NCI-H2227 treated with DMSO at 0.1 percent for 48 hours (cell line): ENCODE measurements around the gene F10.
"Not testable (repeated sequence)": the region's sequence is repeated elsewhere in the genome, so short reads cannot be mapped to it uniquely, and the experiment has no call there.

Source experiments
- DNase-seq: peaks from one replicate; lab custom pipeline; 2025; lab: John Stamatoyannopoulos, UW

The F10 gene

GRCh38 chr13:113153810-113154748 lies 31.5 kb downstream of the F10 start:
- peak; percentile 4 for DNase-seq

- no peak for DNase-seq
Measured at GRCh38 chr13:113155201-113155600, 32.6 kb downstream of the F10 start.

DNA sequence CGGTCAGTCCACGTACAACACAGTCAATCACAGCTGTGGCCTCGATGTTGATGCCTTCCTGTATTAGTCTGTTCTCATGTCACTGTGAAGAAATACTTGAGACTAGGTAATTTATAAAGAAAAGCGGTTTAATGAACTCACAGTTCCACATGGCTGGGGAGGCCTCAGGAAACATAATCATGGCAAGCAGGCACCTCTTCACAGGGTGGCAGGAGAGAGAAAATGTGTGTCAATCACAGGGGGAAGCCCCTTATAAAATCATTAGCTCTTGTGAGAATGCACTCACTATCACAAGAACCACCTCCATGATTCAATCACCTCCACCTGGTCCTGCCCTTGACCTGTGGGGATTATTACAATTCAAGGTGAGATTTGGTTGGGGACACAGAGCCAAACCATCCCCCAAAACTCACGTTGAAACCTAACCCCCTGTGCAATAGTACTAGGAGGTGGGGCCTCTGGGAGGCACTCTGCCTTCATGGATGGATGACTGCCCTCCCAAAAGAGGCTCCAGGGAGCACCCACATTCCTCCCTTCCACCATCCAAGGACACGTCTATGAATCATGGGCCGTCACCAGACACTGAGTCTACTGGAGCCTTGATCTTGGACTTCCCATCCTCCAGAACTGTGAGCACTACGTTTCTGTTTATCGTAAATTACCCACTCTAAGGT lies 33.5 kb downstream of the F10 start:
- DNase-seq = no peak

DNA sequence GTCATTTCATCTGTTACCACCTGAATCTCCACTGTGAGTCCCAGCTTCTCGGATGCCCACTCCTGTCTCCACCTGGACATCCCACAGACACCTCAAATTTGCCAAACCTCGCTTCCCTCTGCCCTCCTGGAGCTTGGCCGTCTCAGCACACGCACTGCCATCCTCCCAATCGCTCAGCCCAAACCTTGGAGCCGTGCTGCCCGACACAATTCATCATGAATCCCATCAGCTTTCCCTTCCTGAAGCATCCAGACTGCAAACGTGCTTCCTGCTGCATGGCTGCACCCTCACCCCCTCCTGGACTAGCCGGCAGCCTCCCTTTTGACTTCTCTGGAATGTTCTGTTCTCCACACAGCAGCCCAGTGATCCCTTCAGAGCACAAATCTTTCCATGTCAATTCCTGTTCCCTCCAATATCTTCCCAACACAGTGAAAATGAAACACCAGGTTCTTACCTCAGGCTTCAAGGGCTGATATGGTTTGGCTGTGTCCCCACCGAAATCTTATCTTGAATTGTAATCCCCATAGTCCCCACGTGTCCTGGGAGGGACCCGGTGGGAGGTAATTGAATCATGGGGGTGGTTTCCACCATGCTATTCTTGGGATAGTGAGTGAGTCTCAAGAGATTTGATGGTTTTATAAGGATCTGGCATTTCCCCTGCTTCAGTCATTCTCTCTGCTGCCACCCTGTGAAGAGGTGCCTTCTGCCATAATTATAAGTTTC lies 34.8 kb downstream of the F10 start:
- no peak for DNase-seq

DNA sequence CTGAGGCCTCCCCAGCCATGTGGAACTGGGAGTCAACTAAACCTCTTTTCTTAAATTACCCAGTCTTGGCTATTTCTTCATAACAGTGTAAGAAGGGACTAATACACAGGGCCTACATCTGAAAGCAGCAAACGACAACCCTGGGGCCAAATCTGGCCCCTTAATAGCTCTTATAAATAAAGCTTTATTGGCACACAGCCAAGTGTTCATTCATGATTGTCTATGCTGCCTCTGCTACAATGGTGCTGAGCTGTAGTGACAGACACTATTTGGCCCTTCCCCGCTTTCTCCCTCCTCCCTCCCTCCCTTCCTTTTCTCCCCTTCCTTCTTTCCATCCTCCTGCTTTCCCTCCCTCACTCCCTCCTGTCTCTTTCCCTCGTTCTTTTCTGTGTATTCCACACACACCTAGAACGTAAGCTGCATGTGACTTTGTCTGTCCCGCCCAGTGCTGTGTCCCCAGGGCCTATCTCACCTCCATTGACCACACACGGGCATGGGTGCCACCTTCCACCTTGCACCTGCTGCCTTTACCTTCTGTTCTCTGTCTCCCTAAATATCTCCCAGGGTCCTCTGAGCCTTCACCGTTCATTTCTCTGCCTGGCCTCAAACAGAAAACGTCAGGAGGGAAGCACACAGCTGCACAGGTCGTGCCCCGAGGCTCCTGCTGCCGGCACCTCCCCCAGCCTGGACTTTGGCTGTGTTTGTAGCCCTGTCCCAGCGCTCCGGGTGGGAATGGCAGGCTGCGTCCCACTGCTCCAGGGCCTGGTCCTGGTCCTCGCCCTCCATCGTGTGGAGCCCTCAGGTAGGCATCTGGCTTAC lies 35.5 kb downstream of the F10 start, which contains the start of gene PROZ:
Gene PROZ, plus strand, starts transcription at position 720 of the 819 bp plus-strand sequence. Its CDS starts 13 bp downstream, at position 733.
- DNase-seq = no peak

DNA sequence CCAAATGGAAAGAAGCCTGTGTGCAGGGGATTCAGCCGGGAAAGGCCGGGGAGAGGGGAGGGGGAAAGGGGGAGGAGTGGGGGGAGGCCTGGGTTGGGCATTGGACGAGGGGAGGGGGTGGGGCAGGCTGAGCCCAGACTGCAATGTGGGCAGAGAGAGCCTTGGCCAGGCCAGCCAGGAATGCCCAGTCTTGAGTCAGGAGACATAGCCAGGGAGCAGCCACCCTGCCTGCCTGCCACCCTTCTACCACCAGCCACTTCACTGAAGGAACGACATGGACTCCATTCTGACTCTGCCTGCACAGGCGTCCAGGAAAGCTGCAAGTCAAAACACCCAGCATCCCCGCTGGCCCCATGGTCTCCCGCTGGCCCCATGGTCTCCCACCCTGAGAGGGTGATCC lies 36.3 kb downstream of the F10 start:
- DNase-seq = no peak

GRCh38 chr13:113159701-113160100 lies 37.1 kb downstream of the F10 start:
- no peak for DNase-seq

GRCh38 chr13:113160983-113161382 lies 38.4 kb downstream of the F10 start:
- DNase-seq = no peak

GRCh38 chr13:113161433-113161832 lies 38.8 kb downstream of the F10 start:
- no peak for DNase-seq

DNA sequence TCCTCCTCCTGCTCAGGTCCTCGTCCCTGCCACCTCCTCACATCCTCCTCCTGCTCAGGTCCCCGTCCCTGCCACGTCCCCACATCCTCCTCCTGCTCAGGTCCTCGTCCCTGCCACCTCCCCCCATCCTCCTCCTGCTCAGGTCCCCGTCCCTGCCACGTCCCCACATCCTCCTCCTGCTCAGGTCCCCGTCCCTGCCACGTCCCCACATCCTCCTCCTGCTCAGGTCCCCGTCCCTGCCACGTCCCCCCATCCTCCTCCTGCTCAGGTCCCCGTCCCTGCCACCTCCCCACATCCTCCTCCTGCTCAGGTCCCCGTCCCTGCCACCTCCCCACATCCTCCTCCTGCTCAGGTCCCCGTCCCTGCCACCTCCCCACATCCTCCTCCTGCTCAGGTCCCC lies 39.4 kb downstream of the F10 start:
- not testable (repeated sequence) for DNase-seq

DNA sequence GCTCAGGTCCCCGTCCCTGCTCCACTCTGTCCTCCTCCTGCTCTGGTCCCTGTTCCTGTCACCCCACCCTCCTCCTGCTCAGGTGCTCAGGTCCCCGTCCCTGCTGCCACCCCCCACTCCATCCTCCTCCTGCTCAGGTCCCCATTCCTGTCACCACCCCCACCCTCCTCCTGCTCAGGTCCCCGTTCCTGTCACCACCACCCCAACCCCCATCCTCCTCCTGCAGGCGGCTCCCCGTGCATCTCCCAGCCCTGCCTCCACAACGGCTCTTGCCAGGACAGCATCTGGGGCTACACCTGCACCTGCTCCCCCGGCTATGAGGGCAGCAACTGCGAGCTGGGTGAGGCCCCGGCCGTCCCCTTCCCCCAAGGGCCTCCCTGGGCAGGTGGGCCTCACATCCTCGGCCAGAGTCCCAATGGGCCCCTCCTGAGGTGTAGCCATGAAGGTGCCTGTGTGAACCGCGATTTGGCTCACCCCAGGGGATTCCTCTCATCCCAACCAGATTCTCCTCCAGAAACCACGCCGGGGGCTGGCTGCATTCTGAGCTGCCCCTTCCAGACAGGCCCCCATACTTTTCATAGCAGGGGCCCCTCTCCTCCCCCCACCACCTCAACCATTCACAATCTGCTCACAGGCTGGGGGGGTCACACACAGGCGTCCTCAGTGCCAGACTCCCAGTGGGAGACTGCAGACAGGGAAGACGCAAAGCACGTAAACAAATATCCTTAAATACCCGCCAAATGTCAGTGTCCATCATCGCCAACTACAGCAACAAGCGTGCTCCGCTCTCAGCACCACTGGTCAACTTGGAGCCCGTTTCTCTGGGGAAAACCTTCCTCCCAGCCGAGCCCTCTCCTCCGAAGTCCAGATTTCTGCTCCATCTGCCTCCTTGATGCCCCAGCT lies 40.4 kb downstream of the F10 start:
- DNase-seq = no peak

- DNase-seq = no peak
Measured at GRCh38 chr13:113164492-113164891, 41.9 kb downstream of the F10 start.

GRCh38 chr13:113166266-113166665 lies 43.7 kb downstream of the F10 start:
- DNase-seq = no peak

DNA sequence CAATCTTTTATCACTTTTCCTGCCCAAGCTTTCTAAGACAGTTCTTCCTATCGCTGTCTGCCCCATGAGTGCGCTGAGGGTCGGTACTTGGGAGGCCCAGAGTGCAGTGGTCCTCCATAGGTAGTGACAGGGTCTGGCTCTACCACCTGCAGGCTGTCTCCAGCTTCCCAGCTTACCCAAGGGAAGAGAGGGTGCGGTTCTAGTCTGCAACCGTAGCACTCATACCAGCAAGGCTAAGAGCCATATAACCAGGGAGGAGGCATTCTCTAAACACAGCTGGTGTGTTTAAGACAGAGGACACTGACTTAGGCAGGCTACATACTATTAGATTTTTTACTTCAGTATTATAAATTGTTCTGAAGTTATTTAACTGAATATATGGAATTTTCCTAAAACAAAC lies 44.1 kb downstream of the F10 start:
- DNase-seq = no peak

GRCh38 chr13:113167155-113167554 lies 44.6 kb downstream of the F10 start:
- DNase-seq = no peak

DNA sequence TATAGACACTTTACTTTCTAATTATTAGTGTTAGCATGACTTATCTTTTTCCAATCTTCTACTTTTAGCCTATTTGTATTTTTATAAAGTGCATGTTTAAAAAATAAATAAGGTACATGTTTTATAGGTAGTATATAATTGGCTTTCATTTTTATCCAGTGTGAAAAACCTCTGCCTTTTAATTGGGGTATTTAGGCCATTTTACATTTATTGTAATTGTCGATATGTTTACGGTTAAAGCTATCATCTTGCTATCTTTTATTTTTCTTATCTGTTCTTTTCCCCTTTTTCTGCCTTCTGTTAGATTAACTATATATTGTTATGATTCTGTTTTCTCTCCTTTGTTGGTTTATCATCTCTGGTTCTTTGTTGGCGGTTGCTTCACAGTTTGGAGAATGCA lies 45.0 kb downstream of the F10 start:
- no peak for DNase-seq

- DNase-seq = no peak
Measured at GRCh38 chr13:113168211-113168610, 45.6 kb downstream of the F10 start.

DNA sequence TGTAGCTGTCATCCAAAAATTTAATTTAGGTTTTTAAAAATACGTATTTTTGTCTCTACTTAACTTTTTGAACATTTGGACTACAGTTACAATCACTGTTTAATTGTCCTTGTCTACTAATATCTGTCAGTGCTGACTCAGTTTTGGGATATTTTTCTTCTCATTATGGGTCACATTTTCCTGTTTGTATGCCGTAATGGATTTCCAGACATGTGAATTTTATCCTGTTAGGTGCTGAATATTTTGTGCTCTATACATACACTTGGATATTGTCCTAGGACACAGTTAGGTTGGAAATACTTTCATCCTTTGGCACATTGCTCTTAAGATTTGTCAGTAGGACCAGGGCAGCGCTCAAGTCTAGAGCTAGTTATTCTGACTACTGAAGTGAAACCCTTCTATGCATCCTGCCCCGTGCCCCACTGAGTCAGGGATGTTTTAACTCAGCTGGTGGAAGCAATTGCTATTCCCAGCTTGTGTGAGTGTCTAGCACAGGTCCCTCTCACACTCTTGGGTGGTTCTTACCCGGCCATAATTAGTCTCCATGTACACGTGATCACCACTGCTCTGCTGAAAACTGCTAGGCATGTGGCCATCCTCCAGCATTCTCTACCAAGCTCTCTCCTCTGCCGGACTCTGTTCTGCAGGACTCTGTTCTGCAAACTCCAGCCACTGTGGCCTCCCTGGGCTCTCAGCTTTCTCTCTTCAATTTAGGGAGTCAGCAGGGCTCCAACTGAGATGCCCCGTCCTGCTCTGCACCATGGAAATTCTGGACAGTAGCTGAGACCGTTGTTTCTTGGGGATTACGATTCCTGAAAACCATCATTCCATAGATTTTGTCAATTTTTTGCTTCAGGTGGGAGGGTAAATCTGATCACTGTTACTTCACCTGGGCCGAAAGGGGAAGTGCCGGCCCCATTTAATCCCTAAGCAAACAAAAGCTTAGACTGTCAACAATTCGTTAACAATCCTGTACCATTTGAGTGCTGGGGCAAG lies 47.0 kb downstream of the F10 start:
- DNase-seq = no peak

GRCh38 chr13:113170511-113170910 lies 47.9 kb downstream of the F10 start:
- DNase-seq = no peak
